HG03039 (cell line): ENCODE data around the gene SCGB1C1.
"Not testable (repeated sequence)": the region's sequence is repeated elsewhere in the genome, so short reads cannot be mapped to it uniquely, and the experiment has no call there.

Experiments used
- ATAC-seq: cut with Tn5 transposase; IDR thresholded peaks from one replicate; pipeline ENCODE4 v1.9.1; 2021; ENCODE audit warnings: mild to moderate bottlenecking, moderate library complexity; ENCODE audit not compliant: unreplicated experiment

SCGB1C1 gene

DNA sequence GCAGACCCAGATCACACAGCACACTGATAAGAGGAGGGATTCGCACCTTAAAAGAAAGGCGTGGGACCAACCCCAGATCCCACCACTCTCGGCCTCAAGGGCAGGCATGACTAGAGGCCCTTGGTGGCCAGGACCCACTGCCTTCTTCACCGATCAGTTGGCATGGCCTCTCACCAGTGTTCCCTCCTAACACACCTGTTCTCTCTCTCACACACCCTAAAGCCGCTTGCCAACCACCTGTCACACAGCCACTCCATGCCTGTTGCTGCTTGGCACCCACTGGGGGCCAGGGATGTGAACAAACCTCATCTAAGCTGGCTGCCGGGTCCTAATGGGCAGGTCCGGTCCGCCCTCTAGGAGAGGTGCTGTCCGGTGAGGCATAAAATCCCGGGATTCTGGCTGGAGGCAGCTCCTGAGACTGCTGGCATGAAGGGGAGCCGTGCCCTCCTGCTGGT is at the start of gene SCGB1C1:
Gene SCGB1C1 (plus strand): TSS at position 405 of the 455 bp plus-strand sequence. CDS start 22 bp downstream, at position 427.
- ATAC-seq, result not testable (repeated sequence)

DNA sequence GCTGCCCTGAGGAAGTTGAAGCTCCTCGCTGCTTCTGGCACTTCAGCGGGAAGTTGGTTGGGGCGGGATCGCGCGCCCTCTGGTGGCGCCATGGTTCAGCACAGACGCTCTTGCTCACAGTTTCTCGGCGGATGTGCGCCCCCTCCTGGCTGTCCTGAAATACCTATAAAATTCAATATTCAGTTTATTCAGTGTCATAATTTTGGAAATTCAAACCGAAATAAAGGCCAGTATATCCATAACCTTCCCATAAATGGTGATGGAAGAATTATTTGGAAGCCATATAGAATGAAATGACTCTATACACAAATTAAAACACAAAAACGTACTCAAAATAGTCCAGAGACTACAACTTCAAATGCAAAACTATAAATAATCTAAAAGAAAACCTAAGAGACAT is 12.6 kb upstream of the SCGB1C1 start:
- not testable (repeated sequence) for ATAC-seq

DNA sequence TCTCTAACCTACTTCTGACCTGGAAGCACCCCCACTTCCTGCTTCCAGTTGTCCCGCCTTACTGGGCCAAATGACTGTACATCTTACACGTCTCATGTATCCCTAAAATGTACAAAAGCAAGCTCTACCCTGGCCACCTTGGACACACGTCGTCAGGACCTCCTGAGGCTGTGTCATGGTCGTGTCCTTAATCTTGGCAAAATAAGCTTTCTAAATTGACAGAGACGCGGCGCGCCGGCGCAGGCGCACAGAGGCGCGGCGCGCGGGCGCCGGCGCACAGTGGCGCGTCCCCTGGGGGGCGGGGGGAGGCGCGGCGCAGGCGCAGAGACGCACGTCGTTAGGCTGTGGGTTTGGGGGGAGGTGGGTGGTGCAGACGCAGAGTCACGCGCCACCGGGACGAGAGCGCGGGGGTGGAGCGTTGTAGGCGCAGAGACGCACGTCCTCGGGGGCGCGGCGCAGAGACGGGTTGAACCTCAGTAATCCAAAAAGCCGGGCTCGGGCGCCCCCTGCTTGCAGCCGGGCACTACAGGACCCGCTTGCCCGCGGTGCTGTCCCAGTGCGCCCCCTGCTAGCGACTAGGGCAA is 3.6 kb upstream of the SCGB1C1 start:
- not testable (repeated sequence) for ATAC-seq

DNA sequence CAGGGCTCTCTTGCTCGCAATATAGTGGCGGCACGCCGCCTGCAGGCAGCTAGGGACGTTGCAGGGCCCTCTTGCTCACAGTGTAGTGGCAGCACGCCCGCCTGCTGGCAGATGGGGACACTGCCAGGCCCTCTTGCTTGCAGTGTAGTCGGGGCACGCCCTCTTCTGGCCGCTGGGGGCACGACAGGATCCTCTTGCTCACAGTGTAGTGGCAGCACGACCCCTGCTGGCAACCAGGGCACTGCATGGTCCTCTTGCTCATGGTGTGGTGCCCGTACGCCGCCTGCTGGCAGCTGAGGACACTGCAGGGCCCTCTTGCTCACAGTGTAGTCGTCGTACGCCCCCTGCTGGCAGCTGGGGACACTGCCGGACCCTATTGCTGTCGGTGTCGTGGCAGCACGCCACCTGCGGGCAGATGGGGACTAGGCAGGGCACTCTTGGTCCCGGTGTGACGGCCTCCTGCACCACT is 3.0 kb upstream of the SCGB1C1 start:
- peak; percentile 72 for ATAC-seq

DNA sequence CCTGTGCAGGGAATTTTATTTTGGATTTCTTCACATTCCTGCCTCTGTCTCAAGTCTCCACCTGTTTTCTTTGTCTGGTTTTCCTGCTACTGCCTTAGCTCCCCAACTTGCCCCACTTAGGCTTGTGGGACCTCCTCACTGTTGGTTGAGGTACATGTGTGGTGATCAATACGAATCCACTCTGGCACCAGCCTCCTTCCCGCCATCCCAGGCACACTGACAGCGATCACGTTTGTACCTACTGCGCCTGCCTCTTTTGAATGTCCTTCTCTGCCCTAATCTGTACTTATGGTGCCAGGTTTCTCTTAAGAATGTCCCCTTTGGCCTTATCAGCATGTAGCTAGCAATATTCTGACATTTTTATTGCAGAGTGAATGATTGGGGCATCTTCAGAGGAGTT is 2.3 kb upstream of the SCGB1C1 start:
- not testable (repeated sequence) for ATAC-seq

DNA sequence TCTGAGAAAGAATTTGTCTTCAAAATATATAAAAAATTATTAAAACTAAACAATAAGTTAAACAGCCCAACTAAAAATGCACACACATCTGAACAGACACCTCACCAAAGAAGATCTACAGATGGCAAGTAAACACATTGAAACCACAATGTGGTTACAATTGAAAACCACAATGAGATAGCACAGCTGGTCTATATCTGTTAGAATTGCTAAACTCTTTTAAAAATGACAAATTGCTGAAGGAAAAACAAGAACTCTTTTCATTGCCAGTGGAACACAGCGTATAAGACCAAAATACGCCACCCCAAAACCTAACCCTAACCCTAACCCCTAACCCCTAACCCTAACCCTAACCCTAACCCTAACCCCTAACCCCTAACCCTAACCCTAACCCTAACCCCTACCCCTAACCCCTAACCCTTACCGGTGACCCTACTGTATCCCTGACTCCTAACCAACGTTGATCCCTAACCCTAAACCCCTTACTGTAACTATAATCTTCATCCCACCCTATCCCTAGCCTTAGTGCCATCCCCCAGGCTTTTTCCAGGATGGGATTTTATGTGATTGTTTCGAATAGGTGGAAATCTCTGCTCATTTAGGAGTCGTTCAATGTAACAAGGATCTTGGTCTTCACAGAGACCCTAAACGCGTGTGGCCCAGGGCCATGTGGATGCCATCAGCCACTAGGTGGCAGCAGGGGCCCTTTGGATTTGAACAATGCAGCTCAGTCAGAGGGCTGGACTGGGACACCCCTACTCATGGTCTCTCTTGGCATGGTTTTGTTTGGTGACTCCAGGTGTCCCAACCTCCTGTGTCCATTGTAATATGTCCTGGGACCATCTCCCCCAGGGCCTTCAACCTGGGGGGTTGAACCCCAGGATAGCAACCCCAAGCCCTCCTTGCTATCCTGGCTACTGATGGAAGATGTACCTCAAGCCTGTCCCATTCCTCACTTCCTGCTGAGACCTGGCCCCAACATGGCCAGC is 1.1 kb upstream of the SCGB1C1 start:
- ATAC-seq, result not testable (repeated sequence)

DNA sequence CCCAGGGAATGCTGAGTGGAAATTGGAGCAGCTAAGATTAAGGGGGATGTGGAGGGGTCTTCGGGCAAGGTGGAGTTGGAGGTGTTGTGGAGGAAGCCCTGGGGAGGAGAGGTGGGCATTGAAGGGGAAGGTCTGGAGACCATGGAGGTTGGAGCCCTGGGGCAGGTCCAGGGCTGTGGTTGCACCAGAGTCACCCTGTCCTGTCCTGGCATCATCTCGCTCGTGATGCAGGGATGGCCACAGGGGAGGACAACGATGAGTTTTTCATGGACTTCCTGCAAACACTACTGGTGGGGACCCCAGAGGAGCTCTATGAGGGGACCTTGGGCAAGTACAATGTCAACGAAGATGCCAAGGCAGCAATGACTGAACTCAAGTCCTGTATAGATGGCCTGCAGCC is 603 bp downstream of the SCGB1C1 start:
- not testable (repeated sequence) for ATAC-seq

DNA sequence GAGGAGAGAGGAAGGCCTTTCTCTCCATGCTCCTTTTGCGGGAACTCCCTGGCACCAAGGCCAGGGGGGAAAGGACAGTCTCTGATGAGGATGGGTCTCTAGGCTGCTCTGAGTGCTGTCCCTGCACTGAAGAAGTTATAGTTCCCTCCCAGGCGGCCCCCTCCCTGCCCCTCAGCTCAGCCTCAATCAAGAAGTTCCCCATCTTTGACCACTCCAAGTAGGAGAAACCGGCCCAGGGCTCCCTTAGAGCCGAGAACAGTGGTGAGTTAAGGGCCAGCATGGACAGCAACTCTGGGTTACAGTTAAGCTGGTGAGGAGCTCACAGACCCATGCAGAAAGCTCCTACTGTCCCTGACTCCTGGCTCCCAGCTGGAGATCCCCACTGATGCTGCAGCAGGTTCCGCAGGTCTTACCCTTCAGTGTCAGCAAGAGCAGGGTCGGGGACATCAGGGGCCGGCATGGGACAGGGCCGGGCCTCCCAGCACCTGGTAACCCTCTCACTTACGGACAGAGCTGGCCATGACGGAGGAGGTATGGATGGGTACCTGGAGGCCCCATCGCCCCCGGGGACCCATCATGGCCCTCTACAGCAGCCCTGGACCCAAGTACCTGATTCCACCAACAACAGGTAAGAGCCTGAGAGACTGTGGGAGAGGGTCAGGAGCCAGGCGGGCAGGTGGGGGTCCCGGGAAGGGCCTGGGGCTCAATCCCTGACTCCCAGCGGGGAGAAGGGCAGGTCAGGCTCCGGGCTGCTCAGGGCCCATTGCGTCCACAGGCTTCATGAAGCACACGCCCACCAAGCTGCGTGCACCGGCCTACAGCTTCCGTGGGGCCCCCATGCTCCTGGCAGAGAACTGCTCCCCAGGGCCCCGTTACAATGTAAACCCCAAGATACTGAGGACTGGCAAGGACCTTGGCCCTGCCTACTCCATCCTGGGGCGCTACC is 4.2 kb downstream of the SCGB1C1 start:
- ATAC-seq, result no peak

DNA sequence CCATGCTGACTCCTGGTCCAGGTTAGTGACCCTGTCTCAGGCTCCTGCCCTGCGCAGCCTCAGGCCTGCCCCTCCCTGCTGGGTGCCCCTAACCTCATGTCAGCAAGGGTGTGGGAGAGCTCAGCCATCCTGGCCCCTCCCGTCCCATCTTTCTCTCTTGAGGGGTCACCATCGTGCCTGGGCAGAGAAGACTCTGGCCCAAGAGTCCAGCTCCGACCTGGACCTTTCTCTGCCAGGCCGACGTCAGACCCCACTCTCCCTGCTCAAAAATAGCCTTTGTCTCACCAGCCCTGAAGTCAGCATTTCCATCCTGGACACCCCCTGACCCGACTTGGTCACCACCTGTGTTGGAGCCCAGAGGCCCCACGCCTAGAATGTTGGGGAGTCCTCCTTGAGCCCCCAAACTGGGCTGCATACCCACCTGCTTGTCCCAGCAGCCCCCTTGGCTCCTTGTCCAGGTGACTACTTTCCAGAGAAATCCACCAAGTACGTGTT is 4.9 kb downstream of the SCGB1C1 start:
- no peak for ATAC-seq

DNA sequence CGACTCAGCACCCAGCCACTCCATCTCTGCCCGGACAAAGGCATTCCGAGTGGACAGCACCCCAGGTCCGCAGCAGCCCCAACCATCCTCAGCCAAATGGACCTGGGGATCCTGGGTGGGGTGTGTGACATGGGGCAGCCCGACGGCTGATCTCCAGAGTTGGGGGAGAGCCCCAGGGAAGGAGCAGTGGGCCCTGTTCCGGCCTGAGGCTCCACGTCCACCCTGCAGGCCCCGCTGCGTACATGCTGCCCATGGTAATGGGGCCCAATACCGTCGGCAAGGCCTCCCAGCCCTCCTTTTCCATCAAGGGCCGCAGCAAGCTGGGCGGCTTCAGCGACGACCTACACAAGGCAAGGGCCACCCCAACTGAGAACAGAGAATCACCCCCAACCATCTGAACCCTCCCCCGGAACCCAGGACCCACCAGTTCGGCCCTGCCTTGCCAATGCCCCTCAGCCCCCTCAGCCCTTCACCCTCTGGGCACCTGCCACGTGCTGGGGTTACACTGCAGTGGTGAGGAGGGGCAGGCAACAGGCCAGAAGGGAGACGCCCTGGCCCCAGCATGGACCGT is 5.4 kb downstream of the SCGB1C1 start:
- ATAC-seq, result no peak

DNA sequence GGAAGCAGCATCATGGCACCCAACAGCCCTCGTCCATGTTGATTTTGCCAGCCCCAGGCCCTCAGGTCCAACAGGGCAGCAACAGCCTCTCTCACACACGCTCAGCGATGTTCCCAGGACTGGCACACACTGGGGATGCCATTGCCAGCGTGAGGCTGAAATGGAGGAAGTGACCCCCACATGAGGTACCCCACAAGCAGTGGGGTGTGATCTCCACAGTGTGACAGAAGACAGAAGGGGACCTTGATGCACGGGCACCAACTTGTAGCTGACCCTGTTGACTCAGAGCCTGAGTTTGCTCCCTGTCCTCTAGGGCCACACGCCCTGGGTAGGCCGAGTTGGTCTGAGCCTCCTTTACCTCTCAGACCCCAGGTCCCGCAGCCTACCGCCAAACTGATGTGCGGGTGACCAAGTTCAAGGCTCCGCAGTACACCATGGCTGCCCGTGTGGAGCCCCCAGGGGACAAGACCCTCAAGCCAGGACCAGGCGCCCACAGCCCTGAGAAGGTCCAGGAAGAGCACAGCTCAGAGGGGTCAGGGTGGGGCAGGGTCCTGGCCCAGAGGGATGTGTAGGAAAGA is 6.2 kb downstream of the SCGB1C1 start:
- no peak for ATAC-seq

DNA sequence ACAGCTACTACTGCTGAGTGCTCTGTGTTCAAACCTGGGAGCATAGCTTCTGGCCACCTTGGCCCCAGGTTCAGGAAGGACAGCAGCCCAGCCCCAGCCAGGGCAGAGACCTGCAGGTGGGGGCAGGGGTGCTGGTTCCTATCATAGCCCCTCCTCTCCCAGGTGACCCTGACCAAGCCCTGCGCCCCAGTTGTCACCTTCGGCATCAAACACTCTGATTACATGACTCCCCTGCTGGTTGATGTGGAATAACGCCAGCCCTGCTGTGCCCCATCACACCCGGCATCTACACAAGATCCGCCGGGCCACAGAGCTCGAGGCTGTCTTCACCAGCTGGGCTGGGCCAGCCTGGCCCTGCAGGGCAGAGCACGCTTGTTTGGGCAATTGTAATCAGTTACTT is 6.9 kb downstream of the SCGB1C1 start:
- no peak for ATAC-seq

DNA sequence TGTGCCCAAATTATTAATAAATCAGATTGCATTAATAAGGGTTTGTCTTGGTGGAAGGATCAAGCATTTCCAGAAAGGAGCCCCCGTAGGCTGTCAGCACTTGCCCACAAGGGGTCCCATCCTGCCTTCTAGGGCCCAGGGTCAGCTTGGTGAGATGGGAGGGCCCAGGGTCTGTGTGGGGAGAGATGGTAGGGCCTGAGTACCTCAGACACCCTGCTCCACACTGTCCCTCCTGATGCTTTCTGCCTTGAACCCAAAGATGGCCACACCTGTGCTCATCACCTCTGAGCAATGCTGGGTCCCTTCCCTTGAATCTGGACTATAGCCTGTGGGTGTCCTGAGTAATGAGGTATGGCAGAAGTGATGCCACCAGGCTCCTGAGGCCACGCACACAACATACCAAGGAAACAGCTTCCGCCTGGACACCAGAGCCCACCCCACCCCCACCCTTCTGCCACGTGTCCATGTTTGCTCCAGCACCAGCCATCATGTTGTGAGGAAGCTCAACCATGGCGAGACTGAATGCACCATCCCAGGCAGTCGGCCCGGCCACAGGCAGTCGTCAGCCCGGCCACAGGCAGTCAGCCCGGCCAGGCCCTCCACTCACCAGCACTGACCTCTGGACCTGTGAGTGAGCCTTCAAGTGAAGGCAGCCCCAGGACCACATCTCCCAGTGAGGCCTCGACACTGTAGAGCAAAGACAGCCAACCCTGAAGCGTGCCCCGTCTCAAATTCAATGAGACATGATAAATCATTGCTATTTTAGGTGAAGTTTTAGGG is 7.5 kb downstream of the SCGB1C1 start:
- no peak for ATAC-seq

DNA sequence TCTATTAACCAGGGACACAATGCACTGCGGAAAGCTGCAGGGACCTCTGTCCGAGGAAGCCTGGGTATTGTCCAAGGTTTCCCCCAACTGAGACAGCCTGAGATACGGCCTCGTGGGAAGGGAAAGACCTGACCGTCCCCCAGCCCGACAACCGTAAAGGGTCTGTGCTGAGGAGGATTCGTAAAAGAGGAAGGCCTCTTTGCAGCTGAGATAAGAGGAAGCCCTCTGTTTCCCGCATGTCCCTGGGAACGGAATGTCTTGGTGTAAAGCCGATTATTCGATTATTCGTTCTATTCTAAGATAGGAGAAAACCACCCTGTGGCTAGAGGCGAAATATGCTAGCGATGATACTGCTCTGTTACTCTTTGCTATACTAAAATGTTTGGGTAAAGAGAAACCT is 9.1 kb downstream of the SCGB1C1 start:
- ATAC-seq, result no peak

DNA sequence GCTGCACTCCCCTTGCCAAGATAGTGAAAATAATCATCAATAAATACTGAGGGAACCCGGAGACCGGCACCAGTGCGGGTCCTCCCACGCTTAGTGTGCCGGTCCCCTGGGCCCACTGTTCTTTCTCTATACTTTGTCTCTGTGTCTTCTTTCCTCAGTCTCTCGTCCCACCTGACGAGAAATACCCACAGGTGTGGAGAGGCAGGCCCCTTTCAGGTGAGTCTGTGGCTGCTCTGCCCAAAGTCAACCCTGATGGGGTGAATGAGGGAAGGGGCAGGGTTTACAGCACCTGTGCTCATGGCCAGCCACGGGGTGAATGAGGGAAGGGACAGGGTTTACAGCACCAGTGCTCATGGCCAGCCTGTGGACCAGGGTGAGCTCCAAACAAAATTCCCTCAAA is 9.6 kb downstream of the SCGB1C1 start:
- ATAC-seq, result no peak

DNA sequence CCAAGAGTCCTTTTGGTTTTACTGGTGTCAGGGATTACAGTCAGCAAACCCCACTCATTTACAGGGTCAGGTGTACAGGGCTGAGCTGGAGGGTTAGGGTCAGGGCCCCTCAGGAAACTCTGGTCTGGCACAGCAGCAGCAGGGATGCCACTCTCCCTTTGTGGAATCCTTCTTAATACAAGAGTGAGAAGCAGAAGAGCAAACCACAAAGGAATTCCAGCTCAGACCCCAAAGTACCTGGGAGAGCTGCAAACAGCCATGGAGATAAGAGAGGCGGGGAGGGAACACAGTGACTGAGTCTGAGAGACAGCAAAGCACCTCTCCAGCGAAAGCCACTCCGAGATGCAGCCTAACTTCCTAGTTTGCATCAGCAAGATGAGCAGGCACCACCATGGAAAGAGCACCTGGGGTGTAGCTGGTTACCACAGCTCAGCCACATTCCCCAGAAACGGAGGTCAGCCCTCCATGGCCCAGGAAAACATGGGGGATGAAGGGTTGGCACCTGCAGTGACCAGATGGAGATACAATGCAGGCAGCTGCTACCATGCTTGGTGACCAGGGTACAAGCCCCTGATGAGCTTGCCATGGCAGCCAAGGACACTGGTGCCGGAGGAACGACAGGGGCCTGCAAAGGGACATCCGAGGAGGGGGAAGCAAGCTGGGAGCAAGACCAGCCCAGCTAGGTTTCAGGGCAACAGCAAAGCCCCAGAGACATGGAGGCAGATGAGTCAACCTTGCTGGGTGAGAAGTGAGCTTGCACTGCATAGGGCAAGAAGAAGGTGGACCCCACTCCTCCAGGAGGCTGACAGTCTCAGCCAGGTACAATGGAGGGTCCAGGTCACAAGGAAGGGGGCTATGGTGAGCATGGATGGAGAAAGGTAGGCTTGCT is 10.4 kb downstream of the SCGB1C1 start:
- no peak for ATAC-seq

DNA sequence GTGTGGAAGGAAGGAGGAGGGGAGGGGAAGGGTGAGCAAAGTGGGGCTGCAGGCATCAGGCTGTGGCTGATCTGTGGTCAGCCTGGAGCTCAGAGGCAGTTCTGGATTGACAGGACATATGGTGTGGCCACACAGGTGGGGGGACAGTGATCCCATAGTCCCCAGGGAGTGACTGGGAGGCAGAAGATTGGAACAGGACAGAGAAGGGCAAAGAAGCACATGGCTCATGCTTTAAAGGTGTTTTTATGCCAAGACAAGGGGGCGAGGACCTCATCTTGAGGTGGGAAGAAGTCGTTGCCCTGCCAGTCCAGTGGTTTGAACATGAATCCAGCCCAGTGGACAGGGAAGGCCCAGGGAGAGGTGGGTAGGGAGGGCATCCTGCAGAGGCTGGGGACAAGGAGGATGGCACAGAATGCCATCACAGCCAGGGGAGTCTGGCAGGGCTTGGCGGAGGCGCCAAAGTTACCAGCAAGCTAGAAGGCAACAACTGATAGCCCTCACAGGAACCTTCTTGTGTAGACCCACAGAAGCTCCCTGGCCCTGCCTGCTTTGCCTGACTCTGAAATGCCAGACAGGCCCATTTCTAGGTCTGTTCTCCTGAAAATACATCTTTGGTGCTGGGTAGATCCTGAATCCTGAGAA is 11.2 kb downstream of the SCGB1C1 start:
- no peak for ATAC-seq
